GM18868 (cell line): ENCODE data around the gene ARHGEF38.
A peak's percentile ranks its signal among the peaks of the same experiment; 100 is the strongest.

Experiments
- ATAC-seq: cut with Tn5 transposase; IDR thresholded peaks from one replicate; pipeline ENCODE4 v1.9.1; 2021; ENCODE audit warnings: mild to moderate bottlenecking, moderate library complexity; ENCODE audit not compliant: unreplicated experiment

The ARHGEF38 gene

DNA sequence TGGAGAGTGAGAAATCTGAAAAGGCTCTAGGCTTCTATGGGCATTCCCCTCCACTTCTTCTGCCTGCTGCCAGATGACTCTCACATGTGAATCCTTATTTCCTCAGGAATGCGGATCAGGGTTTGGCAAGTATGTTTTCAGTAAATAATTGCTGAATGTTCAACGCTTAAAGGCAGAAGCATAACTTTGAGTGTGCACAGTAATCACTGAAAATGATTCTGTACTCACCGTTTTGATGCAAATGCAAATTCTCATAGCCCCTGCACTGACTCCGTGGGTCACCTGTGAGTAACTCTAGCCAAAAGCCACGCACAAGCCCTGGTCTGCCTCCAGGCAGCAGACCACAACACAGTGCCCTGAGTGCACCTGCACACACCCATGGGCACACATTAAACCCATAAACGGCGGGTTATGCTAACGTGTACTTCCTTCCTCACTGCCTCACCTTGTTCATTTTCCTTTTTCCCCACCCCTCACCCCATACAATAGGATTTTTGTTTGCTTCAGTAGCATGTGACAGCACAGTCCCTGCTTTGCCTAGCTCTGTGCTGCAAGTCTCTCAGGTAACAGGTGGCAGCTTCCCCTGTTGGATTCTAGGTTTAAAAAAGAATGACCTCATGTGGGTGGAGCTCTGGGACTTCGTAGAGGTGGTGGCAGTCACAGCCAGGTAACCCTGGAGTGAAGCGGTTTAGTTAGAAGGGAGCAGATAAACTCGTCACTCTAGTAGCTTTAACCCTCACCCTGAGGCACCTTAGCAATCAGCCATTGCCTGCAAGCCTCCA lies at the start of gene ARHGEF38:
ARHGEF38 (plus strand) TSS at position 656 of the 782 bp plus-strand sequence. CDS start 146 bp downstream, outside the sequence.
- no peak for ATAC-seq

DNA sequence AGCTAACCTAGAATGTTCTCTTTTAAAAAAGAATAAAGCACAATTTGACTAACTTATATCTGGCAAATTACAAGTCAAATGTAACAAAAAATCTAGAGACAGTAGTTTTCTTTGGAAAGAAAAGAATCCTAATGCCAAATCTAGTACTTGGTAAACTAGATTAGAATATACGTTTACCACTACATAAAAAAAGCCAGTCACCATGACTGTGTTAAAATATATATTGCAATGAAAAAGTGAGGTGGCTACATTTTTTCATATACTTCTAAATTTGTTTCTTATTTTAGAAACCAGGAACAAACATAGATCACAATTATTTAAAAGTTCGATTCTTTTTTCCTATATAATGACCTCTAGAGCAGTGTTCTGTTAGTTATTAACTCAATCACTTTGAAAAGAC lies 48.9 kb upstream of the ARHGEF38 start:
- no peak for ATAC-seq

GRCh38 chr4:105504744-105505143 lies 47.7 kb upstream of the ARHGEF38 start:
- ATAC-seq = no peak

DNA sequence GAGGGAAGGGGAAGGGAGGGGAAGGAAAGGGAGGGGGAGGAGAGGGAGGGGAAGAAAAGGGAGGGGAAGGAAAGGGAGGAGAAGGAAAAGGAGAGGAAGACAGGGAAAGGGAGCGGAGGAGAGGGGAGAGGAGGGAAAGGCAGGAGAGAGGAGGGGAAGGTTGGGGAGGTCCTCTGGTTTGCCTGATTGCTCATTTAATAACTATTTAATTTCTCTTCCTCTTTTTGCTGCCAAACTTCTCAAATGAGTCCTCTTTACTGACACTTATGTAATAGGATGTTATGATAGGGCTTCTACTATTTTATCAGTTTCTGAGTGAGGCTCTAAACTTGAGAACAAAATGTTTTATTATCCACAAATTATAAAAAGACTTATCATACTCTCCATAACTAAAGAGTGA lies 43.1 kb upstream of the ARHGEF38 start:
- ATAC-seq = peak; percentile 96

- no peak for ATAC-seq
These were observed 42.7 kb upstream of the ARHGEF38 start for GRCh38 chr4:105509714-105510113.

DNA sequence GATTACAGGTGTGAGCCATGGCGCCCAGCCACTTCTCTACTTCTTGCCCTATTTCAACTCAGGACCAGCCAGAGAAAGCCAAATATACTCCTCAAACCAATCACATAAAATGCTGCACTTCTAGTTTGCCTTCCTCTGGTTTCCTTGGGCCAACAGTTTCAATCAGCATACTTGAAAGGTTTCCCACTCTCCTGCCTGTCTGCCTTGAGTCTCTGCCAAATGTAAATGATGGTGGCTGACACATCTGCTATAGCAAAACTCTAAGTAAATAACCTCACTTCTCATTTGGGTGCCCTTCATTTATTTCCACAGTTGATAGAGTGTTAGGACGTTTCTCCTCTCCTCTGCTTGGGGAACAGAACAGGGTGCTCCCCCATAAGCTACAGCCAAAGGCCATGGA lies 42.2 kb upstream of the ARHGEF38 start:
- no peak for ATAC-seq

GRCh38 chr4:105520819-105521790 lies 31.3 kb upstream of the ARHGEF38 start:
- peak; percentile 87 for ATAC-seq

GRCh38 chr4:105526656-105527055 lies 25.8 kb upstream of the ARHGEF38 start:
- ATAC-seq = no peak

GRCh38 chr4:105527081-105527480 lies 25.3 kb upstream of the ARHGEF38 start:
- ATAC-seq = no peak

GRCh38 chr4:105536601-105537000 lies 15.8 kb upstream of the ARHGEF38 start:
- ATAC-seq = no peak

DNA sequence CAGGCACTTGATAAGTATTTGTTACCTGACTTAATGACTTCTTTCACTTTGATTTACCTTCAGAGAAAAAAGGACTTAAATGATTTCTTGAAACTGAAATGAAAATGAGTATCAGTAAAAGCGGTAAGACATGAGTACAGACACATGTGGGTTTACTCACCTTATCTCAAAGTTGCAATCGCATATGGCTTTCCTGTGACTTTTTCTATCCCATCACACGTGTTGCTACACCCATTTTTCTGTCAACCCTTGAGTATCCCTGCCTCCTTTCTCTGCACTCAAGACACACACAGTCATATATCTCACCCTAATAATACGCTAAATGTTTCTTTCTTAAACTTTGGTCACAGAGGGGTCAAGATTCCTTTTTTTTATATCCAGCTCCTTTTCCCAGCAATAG lies 11.0 kb upstream of the ARHGEF38 start:
- no peak for ATAC-seq

DNA sequence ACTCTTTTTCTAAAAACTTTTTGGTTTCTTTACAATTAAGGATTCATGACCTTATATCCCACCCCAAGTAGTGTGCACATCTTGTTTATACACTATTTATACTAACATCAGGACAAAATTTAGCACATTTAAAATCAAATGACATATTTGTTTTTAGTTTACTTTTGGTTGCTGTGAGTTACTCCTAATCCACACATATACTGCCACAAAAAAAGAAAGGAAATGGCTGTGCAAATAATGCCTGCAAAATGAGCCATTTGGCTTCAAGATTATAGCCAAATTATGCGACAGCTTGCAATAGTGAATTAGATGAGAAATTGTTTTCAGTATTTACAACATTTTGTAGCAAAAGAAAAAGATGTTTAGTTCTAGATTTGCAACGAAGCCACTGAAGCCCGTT lies 10.4 kb upstream of the ARHGEF38 start:
- ATAC-seq = no peak

DNA sequence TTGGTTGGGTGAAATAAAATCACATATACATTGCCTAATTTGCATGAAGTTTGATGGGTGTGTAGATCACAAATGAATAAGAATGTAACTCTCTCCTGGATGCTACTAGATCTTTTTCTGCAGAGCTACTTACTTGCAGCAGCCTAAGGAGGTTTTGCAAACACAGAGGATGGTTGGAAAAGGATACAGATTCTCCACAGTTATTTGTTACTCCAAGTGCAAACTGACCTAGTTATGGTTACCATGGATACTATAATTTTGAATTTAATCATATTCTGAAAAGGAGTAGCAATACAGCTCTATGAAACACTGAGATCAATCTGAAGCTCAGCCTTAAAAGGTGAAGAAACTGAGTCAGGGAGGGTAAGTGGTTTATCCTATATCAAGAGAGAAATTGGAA lies 9.1 kb upstream of the ARHGEF38 start:
- no peak for ATAC-seq

DNA sequence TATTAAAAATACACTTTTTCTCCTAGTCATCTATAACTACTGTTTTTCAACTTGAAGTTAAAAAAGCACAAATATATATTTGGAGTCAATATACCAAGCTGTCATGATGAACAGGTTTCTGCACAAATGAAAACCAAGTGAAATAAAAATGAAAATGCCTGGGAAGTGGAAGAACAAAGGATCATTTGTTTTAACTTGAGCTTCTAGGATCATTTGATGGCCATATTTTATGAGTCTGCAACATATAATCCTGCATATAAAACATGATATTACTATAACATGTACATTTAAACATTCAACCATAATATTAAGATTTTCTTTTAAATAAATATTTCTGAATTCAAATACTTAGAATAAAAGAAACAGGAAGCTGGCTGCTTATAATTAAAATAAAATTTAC lies 8.5 kb upstream of the ARHGEF38 start:
- no peak for ATAC-seq

DNA sequence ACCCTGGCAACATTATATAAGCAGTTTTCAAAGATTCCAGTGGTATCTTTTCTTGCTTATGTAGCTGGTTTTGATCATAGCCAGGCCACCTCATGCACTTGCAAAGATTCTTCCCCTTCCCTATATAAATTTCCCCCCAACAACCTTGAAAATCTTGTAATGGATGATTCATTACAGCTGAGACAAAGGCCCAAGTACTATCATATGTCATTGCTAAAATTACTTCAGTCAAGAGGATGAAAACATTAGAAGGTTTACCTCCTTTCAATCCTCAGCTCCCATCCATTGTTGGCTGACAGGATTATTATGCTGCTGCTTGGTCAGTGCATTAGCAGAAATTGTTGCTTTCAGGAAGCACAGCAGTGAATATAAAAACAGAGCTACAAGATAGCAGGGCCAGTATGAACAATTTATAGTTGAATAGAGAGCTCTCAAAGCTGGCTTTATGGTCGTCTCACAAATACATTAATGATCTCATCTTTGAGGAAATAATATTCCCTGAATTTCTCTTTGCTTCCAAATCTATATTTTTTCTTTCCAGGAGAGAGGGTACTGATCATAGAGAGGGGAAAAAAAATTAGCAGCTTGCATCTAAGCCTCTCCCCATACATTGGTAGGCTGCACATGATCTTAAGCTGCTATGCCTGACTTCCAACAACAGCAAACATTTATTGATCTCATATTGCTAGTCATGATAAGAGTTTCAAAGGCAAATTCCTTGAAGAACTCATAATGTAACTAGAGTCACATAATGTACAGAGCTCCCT lies 7.7 kb upstream of the ARHGEF38 start:
- ATAC-seq = no peak

DNA sequence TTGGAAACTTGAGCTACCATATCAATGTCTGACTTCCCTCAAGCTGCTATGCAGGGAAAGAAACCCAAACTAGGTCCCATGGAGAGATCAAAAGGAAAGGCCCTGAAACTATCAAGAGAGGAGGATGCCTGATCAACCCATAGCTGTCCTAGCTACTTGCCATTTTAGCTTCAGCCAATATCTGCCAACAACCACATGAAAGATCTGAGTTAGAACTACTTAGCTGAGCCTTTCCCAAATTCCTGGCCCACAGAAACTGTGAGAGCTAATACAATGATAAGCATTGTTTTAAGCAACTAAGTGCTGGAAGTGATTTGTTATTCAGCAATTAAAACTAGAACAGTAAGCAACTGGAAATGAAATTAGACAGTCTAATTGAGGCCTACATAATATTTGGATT lies 6.3 kb upstream of the ARHGEF38 start:
- ATAC-seq = no peak

DNA sequence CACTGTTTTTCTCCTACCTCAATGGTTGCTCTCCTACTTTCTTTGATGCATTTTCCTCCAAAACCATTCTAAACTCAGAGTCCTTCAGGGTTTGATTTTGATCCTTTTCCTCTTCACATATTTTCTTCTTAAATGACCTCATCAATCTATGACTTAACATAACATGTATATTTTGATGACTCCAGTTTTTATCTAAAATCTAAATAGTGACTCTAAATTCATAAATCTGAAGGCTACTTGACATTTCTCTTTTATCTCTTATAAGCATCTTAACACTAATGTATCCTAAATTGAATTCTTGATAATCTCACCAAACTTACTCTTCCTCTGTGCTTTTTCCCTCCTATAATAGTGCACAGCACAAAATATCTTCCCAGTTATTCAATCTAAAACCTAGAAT lies 4.7 kb upstream of the ARHGEF38 start:
- ATAC-seq = no peak

DNA sequence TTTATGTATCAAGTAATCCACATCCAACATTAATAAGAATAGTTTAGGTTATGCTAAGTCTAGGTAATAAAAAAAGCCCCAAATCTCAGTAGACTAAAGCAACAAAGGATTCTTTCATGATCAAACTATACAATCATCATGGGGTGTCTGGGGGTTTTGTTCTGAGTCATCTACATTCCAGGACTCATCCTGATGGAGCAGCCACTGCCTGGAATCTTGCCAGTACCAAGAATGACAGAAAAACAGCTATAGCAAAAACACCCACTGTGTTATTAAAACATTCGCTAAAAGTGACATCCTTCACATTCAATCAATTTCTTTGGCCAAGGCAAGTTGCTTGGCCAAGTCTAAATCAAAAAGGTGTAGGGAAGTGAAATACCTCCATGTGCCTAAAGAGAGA lies 3.9 kb upstream of the ARHGEF38 start:
- no peak for ATAC-seq

- no peak for ATAC-seq
These were observed 1.8 kb upstream of the ARHGEF38 start for GRCh38 chr4:105550641-105551040.

GRCh38 chr4:105555409-105555808 lies 3.0 kb downstream of the ARHGEF38 start:
- no peak for ATAC-seq

GRCh38 chr4:105556206-105556605 lies 3.8 kb downstream of the ARHGEF38 start:
- no peak for ATAC-seq
